K562 (cell line): ENCODE data around the gene YES1. TPM values are rescaled to one million over a fixed set of nuclear protein-coding genes. Genes with fewer than 3 reads are reported as not detected.
A peak's percentile ranks its signal among the peaks of the same experiment; 100 is the strongest.

ENCODE experiments used
- ATF2 ChIP-seq: sonication (generic); formaldehyde crosslinking; IDR thresholded peaks from 2 replicates; pipeline ENCODE4 v1.8.1; 2022; ENCODE audit warnings: missing genetic modification reagents
- BMI1 ChIP-seq: fragments of 150-350 bp; IDR thresholded peaks from 2 replicates; pipeline ENCODE4 v1.6.1; 2014; ENCODE audit warnings: low read length
- E2F5 ChIP-seq: sonication (generic); formaldehyde crosslinking; IDR thresholded peaks from 2 replicates; pipeline ENCODE4 v1.8.0; 2022; ENCODE audit warnings: mild to moderate bottlenecking, missing genetic modification reagents
- FOXK2 ChIP-seq, 2 experiments: fragments of 450-650 bp; IDR thresholded peaks in 1 of 2; conservative IDR thresholded peaks in 1 of 2; 2 replicates each; pipeline ENCODE4 v1.6.1; 2016; ENCODE audit warnings: low read depth in 2 of 2, mild to moderate bottlenecking in 1 of 2
- GATAD2B ChIP-seq: fragments of 450-650 bp; IDR thresholded peaks from 2 replicates; pipeline ENCODE4 v1.6.1; 2017; ENCODE audit warnings: mild to moderate bottlenecking, borderline replicate concordance
- HCFC1 ChIP-seq: IDR thresholded peaks from 2 replicates; pipeline ENCODE4 v1.6.1; 2012; ENCODE audit warnings: low read depth, low read length, improper control_type of control experiment
- L3MBTL2 ChIP-seq: fragments of 450-650 bp; IDR thresholded peaks from 2 replicates; pipeline ENCODE4 v1.6.1; 2016; ENCODE audit warnings: mild to moderate bottlenecking, moderate library complexity
- RB1 ChIP-seq: fragments of 450-650 bp; IDR thresholded peaks from 2 replicates; pipeline ENCODE4 v1.6.1; 2017; ENCODE audit warnings: low read depth, mild to moderate bottlenecking
- ZFP30 ChIP-seq: fragments of 250-450 bp; sonication (Bioruptor Pico); IDR thresholded peaks from 2 replicates; pipeline ENCODE4 v1.8.0; 2022; ENCODE audit warnings: moderate library complexity, mild to moderate bottlenecking, inconsistent platforms, borderline replicate concordance
- polyA plus RNA-seq, 8 experiments: library from polyadenylated mRNA; depleted of rRNA in 4 of 8; stranded (reverse) in 5 of 8; unstranded in 3 of 8; fragments of >200 nt; fragmentation: Nextera tagmentation in 2 of 8; fragmentation: Illumina TruSeq in 1 of 8; extraction: Ambion mirVana in 2 of 8; extraction: Trizol in 1 of 8; gene quantifications; 2 replicates each; pipeline versions ENCODE4 v1.2.1 to v1.2.3, GENCODE V29; 2011 to 2014; ENCODE audit warnings: inconsistent platforms in 1 of 8, missing spikeins in 1 of 8
- total RNA-seq, 7 experiments: library from RNA; depleted of rRNA in 6 of 7; stranded (reverse); fragments of >200 nt in 6 of 7; fragmentation: Illumina TruSeq in 2 of 7; extraction: Trizol in 2 of 7; gene quantifications; 2 replicates each; pipeline versions ENCODE4 v1.2.1 to v1.2.3, GENCODE V29; 2011 to 2021; ENCODE audit warnings: low replicate concordance in 1 of 7
- TF ChIP-seq, protein P1 (sequence below): fragments of 450-650 bp; IDR thresholded peaks from 2 replicates; pipeline ENCODE4 v1.6.1; 2016; ENCODE audit warnings: mild to moderate bottlenecking, moderate library complexity
- TF ChIP-seq, protein P2 (sequence below), 2 experiments: fragments of 450-650 bp in 1 of 2; sonication (generic) in 1 of 2; formaldehyde crosslinking; conservative IDR thresholded peaks; 2 replicates each; pipeline versions ENCODE4 v1.4.0 to v1.8.1; 2020 to 2022; ENCODE audit warnings: mild to moderate bottlenecking in 1 of 2, missing genetic modification reagents in 1 of 2

YES1 gene
- total and polyA plus RNA-seq, 9 of the 15 experiments (the other 6 are each of a cell fraction or from before 2014, with no cell fraction given) = 37.2 to 115 (median 77.7) TPM

GRCh38 chr18:839224-840022, 27.4 kb upstream of the YES1 start (continued):
- TF ChIP-seq, protein P1, sequence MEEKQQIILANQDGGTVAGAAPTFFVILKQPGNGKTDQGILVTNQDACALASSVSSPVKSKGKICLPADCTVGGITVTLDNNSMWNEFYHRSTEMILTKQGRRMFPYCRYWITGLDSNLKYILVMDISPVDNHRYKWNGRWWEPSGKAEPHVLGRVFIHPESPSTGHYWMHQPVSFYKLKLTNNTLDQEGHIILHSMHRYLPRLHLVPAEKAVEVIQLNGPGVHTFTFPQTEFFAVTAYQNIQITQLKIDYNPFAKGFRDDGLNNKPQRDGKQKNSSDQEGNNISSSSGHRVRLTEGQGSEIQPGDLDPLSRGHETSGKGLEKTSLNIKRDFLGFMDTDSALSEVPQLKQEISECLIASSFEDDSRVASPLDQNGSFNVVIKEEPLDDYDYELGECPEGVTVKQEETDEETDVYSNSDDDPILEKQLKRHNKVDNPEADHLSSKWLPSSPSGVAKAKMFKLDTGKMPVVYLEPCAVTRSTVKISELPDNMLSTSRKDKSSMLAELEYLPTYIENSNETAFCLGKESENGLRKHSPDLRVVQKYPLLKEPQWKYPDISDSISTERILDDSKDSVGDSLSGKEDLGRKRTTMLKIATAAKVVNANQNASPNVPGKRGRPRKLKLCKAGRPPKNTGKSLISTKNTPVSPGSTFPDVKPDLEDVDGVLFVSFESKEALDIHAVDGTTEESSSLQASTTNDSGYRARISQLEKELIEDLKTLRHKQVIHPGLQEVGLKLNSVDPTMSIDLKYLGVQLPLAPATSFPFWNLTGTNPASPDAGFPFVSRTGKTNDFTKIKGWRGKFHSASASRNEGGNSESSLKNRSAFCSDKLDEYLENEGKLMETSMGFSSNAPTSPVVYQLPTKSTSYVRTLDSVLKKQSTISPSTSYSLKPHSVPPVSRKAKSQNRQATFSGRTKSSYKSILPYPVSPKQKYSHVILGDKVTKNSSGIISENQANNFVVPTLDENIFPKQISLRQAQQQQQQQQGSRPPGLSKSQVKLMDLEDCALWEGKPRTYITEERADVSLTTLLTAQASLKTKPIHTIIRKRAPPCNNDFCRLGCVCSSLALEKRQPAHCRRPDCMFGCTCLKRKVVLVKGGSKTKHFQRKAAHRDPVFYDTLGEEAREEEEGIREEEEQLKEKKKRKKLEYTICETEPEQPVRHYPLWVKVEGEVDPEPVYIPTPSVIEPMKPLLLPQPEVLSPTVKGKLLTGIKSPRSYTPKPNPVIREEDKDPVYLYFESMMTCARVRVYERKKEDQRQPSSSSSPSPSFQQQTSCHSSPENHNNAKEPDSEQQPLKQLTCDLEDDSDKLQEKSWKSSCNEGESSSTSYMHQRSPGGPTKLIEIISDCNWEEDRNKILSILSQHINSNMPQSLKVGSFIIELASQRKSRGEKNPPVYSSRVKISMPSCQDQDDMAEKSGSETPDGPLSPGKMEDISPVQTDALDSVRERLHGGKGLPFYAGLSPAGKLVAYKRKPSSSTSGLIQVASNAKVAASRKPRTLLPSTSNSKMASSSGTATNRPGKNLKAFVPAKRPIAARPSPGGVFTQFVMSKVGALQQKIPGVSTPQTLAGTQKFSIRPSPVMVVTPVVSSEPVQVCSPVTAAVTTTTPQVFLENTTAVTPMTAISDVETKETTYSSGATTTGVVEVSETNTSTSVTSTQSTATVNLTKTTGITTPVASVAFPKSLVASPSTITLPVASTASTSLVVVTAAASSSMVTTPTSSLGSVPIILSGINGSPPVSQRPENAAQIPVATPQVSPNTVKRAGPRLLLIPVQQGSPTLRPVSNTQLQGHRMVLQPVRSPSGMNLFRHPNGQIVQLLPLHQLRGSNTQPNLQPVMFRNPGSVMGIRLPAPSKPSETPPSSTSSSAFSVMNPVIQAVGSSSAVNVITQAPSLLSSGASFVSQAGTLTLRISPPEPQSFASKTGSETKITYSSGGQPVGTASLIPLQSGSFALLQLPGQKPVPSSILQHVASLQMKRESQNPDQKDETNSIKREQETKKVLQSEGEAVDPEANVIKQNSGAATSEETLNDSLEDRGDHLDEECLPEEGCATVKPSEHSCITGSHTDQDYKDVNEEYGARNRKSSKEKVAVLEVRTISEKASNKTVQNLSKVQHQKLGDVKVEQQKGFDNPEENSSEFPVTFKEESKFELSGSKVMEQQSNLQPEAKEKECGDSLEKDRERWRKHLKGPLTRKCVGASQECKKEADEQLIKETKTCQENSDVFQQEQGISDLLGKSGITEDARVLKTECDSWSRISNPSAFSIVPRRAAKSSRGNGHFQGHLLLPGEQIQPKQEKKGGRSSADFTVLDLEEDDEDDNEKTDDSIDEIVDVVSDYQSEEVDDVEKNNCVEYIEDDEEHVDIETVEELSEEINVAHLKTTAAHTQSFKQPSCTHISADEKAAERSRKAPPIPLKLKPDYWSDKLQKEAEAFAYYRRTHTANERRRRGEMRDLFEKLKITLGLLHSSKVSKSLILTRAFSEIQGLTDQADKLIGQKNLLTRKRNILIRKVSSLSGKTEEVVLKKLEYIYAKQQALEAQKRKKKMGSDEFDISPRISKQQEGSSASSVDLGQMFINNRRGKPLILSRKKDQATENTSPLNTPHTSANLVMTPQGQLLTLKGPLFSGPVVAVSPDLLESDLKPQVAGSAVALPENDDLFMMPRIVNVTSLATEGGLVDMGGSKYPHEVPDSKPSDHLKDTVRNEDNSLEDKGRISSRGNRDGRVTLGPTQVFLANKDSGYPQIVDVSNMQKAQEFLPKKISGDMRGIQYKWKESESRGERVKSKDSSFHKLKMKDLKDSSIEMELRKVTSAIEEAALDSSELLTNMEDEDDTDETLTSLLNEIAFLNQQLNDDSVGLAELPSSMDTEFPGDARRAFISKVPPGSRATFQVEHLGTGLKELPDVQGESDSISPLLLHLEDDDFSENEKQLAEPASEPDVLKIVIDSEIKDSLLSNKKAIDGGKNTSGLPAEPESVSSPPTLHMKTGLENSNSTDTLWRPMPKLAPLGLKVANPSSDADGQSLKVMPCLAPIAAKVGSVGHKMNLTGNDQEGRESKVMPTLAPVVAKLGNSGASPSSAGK = peak; percentile 65
- TF ChIP-seq, protein P2, sequence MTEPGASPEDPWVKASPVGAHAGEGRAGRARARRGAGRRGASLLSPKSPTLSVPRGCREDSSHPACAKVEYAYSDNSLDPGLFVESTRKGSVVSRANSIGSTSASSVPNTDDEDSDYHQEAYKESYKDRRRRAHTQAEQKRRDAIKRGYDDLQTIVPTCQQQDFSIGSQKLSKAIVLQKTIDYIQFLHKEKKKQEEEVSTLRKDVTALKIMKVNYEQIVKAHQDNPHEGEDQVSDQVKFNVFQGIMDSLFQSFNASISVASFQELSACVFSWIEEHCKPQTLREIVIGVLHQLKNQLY (CRISPR knock-in tag; conservative IDR thresholded peaks at IDR 0.05) = 0 out of 4 replicates have a peak, but pooled peaks of 1 of the 2 experiments have one; percentile 32
- TF ChIP-seq HCFC1 = peak; percentile 44; the same call in 1 of the 2 replicates
- no peak for TF ChIP-seq ZFP30
- TF ChIP-seq GATAD2B = 0 out of 2 replicates have a peak, but pooled peaks have one; percentile 14
- TF ChIP-seq RB1 = 0 out of 2 replicates have a peak, but pooled peaks have one; percentile 63
- peak in 1 of 2 experiments; percentile 16; a peak in 1 of 4 replicates for TF ChIP-seq FOXK2 (conservative IDR thresholded peaks at IDR 0.05 in 1 of 2, IDR thresholded peaks at IDR 0.05 in 1 of 2; ENCODE audit: low read depth in 2 of 2)
- TF ChIP-seq E2F5 = 0 out of 2 replicates have a peak, but pooled peaks have one; percentile 1
- peak; percentile 61; the same call in 1 of the 2 replicates for TF ChIP-seq L3MBTL2
- 0 out of 2 replicates have a peak, but pooled peaks have one; percentile 55 for TF ChIP-seq BMI1
- no peak for TF ChIP-seq ATF2 (CRISPR knock-in tag)
